SK-N-SH treated with all-trans-retinoic acid at 6 μM for 48 hours (cell line): Measurements from ENCODE around the gene ATP5F1C.

Experiments
- ARNTL ChIP-seq: fragments of 450-650 bp; formaldehyde crosslinking; IDR thresholded peaks from 2 replicates; pipeline ENCODE4 v1.5.0; 2020; ENCODE audit warnings: low read depth, mild to moderate bottlenecking, moderate library complexity, borderline replicate concordance
- BACH2 ChIP-seq: fragments of 250-450 bp; sonication (Bioruptor Pico); IDR thresholded peaks from 2 replicates; pipeline ENCODE4 v1.9.0; 2021; ENCODE audit warnings: mild to moderate bottlenecking, borderline replicate concordance
- GLIS3 ChIP-seq: fragments of 250-450 bp; sonication (Bioruptor Pico); IDR thresholded peaks from 2 replicates; pipeline ENCODE4 v1.5.0; 2020; ENCODE audit warnings: mild to moderate bottlenecking, moderate library complexity
- OSR1 ChIP-seq: fragments of 250-450 bp; sonication (Bioruptor Pico); IDR thresholded peaks from 2 replicates; pipeline ENCODE4 v1.8.0; 2022; ENCODE audit warnings: moderate library complexity, mild to moderate bottlenecking, inconsistent platforms
- RARB ChIP-seq: fragments of 250-450 bp; sonication (Bioruptor Pico); IDR thresholded peaks from 2 replicates; pipeline ENCODE4 v1.8.0; 2021; ENCODE audit warnings: mild to moderate bottlenecking, moderate library complexity
- ZFP3 ChIP-seq: fragments of 250-450 bp; sonication (Bioruptor Pico); IDR thresholded peaks from 2 replicates; pipeline ENCODE4 v1.5.0; 2020; ENCODE audit warnings: mild to moderate bottlenecking, moderate library complexity
- ZFP30 ChIP-seq: fragments of 450-650 bp; formaldehyde crosslinking; IDR thresholded peaks from 2 replicates; pipeline ENCODE4 v1.5.0; 2022; ENCODE audit warnings: mild to moderate bottlenecking, moderate library complexity
- ZNF8 ChIP-seq: fragments of 450-650 bp; formaldehyde crosslinking; IDR thresholded peaks from 2 replicates; pipeline ENCODE4 v1.5.0; 2020; ENCODE audit warnings: mild to moderate bottlenecking, moderate library complexity
- TF ChIP-seq, protein P1 (sequence below): fragments of 250-450 bp; sonication (Bioruptor Pico); IDR thresholded peaks from 2 replicates; pipeline ENCODE4 v1.8.0; 2021; ENCODE audit warnings: low read depth, mild to moderate bottlenecking, moderate library complexity, borderline replicate concordance
- TF ChIP-seq, protein P2 (sequence below): fragments of 250-450 bp; sonication (Bioruptor Pico); IDR thresholded peaks from 2 replicates; pipeline ENCODE4 v1.5.1; 2021; ENCODE audit warnings: mild to moderate bottlenecking, moderate library complexity
- TF ChIP-seq, protein P3 (sequence below): fragments of 250-450 bp; sonication (Bioruptor Pico); IDR thresholded peaks from 2 replicates; pipeline ENCODE4 v1.8.0; 2020; ENCODE audit warnings: mild to moderate bottlenecking, moderate library complexity, borderline replicate concordance
- TF ChIP-seq, protein P4 (sequence below): fragments of 250-450 bp; sonication (Bioruptor Pico); IDR thresholded peaks from 2 replicates; pipeline ENCODE4 v1.5.1; 2020; ENCODE audit warnings: low read depth, mild to moderate bottlenecking, moderate library complexity

DNA sequence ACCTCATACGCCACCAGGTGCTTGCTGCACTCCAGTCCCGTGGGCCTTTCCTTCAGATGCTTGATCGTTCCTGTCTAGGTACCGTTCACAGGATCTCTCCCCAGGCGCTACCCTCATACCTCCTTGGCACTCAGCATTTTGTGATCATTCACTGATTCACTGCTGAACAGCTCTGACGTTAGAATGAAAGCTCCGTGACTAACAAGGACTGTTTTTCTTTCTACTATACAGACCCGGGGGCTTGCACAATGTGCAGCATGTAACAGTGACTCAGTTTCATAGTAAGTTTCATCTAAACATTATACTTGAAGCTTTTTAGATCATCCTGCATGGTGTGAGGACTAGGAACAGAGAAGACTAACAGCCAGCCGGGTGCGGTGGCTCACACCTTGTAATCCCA is 20.8 kb upstream of the ATP5F1C start:
- TF ChIP-seq ZFP30 (CRISPR knock-in tag) (no peak), BACH2 (CRISPR knock-in tag) (no peak), OSR1 (CRISPR knock-in tag) (no peak), ARNTL (CRISPR knock-in tag) (no peak), ZNF8 (no peak), GLIS3 (CRISPR knock-in tag) (no peak), ZFP3 (CRISPR knock-in tag) (no peak), RARB (CRISPR knock-in tag) (no peak)
- TF ChIP-seq, protein P1, sequence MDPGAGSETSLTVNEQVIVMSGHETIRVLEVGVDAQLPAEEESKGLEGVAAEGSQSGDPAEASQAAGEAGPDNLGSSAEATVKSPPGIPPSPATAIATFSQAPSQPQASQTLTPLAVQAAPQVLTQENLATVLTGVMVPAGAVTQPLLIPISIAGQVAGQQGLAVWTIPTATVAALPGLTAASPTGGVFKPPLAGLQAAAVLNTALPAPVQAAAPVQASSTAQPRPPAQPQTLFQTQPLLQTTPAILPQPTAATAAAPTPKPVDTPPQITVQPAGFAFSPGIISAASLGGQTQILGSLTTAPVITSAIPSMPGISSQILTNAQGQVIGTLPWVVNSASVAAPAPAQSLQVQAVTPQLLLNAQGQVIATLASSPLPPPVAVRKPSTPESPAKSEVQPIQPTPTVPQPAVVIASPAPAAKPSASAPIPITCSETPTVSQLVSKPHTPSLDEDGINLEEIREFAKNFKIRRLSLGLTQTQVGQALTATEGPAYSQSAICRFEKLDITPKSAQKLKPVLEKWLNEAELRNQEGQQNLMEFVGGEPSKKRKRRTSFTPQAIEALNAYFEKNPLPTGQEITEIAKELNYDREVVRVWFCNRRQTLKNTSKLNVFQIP (CRISPR knock-in tag) = no peak
- TF ChIP-seq, protein P2, sequence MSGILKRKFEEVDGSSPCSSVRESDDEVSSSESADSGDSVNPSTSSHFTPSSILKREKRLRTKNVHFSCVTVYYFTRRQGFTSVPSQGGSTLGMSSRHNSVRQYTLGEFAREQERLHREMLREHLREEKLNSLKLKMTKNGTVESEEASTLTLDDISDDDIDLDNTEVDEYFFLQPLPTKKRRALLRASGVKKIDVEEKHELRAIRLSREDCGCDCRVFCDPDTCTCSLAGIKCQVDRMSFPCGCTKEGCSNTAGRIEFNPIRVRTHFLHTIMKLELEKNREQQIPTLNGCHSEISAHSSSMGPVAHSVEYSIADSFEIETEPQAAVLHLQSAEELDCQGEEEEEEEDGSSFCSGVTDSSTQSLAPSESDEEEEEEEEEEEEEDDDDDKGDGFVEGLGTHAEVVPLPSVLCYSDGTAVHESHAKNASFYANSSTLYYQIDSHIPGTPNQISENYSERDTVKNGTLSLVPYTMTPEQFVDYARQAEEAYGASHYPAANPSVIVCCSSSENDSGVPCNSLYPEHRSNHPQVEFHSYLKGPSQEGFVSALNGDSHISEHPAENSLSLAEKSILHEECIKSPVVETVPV (CRISPR knock-in tag) = no peak
- TF ChIP-seq, protein P3, sequence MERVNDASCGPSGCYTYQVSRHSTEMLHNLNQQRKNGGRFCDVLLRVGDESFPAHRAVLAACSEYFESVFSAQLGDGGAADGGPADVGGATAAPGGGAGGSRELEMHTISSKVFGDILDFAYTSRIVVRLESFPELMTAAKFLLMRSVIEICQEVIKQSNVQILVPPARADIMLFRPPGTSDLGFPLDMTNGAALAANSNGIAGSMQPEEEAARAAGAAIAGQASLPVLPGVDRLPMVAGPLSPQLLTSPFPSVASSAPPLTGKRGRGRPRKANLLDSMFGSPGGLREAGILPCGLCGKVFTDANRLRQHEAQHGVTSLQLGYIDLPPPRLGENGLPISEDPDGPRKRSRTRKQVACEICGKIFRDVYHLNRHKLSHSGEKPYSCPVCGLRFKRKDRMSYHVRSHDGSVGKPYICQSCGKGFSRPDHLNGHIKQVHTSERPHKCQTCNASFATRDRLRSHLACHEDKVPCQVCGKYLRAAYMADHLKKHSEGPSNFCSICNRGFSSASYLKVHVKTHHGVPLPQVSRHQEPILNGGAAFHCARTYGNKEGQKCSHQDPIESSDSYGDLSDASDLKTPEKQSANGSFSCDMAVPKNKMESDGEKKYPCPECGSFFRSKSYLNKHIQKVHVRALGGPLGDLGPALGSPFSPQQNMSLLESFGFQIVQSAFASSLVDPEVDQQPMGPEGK (CRISPR knock-in tag) = no peak
- TF ChIP-seq, protein P4, sequence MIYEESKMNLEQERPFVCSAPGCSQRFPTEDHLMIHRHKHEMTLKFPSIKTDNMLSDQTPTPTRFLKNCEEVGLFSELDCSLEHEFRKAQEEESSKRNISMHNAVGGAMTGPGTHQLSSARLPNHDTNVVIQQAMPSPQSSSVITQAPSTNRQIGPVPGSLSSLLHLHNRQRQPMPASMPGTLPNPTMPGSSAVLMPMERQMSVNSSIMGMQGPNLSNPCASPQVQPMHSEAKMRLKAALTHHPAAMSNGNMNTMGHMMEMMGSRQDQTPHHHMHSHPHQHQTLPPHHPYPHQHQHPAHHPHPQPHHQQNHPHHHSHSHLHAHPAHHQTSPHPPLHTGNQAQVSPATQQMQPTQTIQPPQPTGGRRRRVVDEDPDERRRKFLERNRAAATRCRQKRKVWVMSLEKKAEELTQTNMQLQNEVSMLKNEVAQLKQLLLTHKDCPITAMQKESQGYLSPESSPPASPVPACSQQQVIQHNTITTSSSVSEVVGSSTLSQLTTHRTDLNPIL (CRISPR knock-in tag) = no peak
